Stimulated activated CD8-positive, alpha-beta memory T cell treated with anti-CD3 and anti-CD28 coated beads, Interleukin-12 subunit alpha, Interleukin-12 subunit beta, amount 100 ng/mL, for 1 hour (primary cell): Measurements from ENCODE around the gene CYYR1.

ENCODE experiments used
- DNase-seq: peaks from one replicate; pipeline ENCODE4 v3.0.0-alpha.2; 2020; ENCODE audit warnings: low read depth

Gene CYYR1

GRCh38 chr21:26572702-26573381, at the start of gene CYYR1:
TSS of gene CYYR1 (minus strand) at chr21:26573286. CDS start at chr21:26572940, 346 bp downstream.
- DNase-seq: no peak

- no peak for DNase-seq
Measured at GRCh38 chr21:26617176-26617575, 44.1 kb upstream of the CYYR1 start.

- DNase-seq: no peak
Measured at GRCh38 chr21:26614251-26614650, 41.2 kb upstream of the CYYR1 start.

- no peak for DNase-seq
Measured at GRCh38 chr21:26599261-26599660, 26.2 kb upstream of the CYYR1 start.

GRCh38 chr21:26597981-26598380, 24.9 kb upstream of the CYYR1 start:
- no peak for DNase-seq

GRCh38 chr21:26597031-26597430, 23.9 kb upstream of the CYYR1 start:
- no peak for DNase-seq

- no peak for DNase-seq
Measured at GRCh38 chr21:26595971-26596370, 22.9 kb upstream of the CYYR1 start.

- DNase-seq: no peak
Measured at GRCh38 chr21:26593800-26594199, 20.7 kb upstream of the CYYR1 start.

GRCh38 chr21:26591543-26591942, 18.5 kb upstream of the CYYR1 start:
- DNase-seq: no peak

- DNase-seq: no peak
Measured at GRCh38 chr21:26588446-26588845, 15.4 kb upstream of the CYYR1 start.

- no peak for DNase-seq
Measured at GRCh38 chr21:26587736-26588201, 14.7 kb upstream of the CYYR1 start.

GRCh38 chr21:26583769-26584168, 10.7 kb upstream of the CYYR1 start:
- DNase-seq: no peak

- no peak for DNase-seq
Measured at GRCh38 chr21:26581818-26582217, 8.7 kb upstream of the CYYR1 start.

- DNase-seq: no peak
Measured at GRCh38 chr21:26572076-26572701, 897 bp downstream of the CYYR1 start.

GRCh38 chr21:26570203-26570602, 2.9 kb downstream of the CYYR1 start:
- DNase-seq: no peak

GRCh38 chr21:26565546-26565945, 7.5 kb downstream of the CYYR1 start:
- DNase-seq: no peak

- DNase-seq: no peak
Measured at GRCh38 chr21:26565111-26565510, 8.0 kb downstream of the CYYR1 start.

- DNase-seq: no peak
Measured at GRCh38 chr21:26563856-26564503, 9.1 kb downstream of the CYYR1 start.

- DNase-seq: no peak
Measured at GRCh38 chr21:26560612-26561011, 12.5 kb downstream of the CYYR1 start.

- DNase-seq: no peak
Measured at GRCh38 chr21:26559099-26559498, 14.0 kb downstream of the CYYR1 start.

- DNase-seq: no peak
Measured at GRCh38 chr21:26557106-26557505, 16.0 kb downstream of the CYYR1 start.

GRCh38 chr21:26555540-26556146, 17.4 kb downstream of the CYYR1 start:
- DNase-seq: no peak

GRCh38 chr21:26554365-26554764, 18.7 kb downstream of the CYYR1 start:
- no peak for DNase-seq
